Myocyte (in vitro differentiated cells): Measurements from ENCODE around the gene DGKQ. TPM values are rescaled to one million over a fixed set of nuclear protein-coding genes. Genes with fewer than 3 reads are reported as not detected.

Experiments
- DNase-seq: peaks from one replicate; pipeline ENCODE4 v3.0.0-alpha.2; 2012; ENCODE audit warnings: low read depth
- polyA plus RNA-seq: library from polyadenylated mRNA; unstranded; fragments of >200 nt; gene quantifications from one replicate; pipeline ENCODE4 v1.2.1, GENCODE V29; 2012; ENCODE audit warnings: missing spikeins
- total RNA-seq: library from RNA; depleted of rRNA; stranded (reverse); fragments of >200 nt; gene quantifications from 2 replicates; pipeline ENCODE4 v1.2.3, GENCODE V29; 2014

Gene DGKQ
- 10.2 and 12.5 TPM in 2 replicates for total RNA-seq
- 9.7 TPM for polyA plus RNA-seq

DNA sequence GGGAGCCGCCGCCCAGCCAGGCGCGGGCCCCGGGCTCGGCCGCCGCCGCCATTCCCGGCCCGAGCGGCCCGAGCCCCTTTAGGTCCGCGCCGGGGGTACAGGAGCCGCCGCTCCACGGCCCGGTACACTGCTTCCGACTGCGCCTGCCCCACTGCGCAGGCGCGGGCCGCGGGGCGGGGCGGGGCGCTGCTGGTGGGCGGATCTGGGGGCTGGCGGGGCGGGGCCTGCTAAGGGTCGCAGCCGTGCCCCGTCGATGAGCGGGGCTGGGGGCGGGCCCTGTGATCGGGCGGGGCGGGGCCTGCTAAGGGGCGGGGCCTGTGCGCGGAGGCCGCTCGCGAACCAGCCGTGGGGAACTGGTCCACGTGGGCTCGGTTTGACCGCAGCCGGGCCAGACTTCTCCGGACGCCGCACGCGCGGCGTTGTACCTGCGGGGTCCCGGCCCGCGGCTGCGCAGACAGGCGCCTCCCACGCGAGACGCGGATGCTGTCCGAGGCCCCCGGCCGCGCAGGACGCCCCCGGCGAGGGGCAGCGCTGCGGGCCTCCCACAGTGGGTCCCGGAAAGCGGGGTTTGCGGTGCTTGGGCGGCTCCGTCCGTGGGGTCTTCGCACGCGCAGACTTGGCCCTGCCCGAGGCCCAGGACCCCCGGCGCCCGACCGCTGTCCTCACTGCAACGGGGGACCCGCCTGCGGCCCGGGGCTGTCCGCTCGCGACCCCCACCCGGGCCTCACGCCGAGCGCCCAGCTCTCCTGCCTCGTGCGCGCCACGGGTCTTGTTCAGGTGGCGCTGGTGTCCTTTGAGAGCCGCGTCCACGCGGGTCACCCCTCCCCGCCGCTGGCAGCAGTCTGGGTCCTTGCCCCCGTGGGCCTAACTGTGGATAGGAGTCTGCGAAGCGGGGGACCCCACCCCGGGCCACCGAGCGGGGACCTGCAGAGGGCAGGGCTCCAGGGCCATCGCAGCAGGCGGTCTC, at the start of gene DGKQ:
Gene DGKQ (minus strand): TSS at position 139 of the 967 bp plus-strand sequence. CDS start 87 bp downstream, at position 52.
- peak; percentile 85 for DNase-seq

GRCh38 chr4:1022739-1023066, 49.3 kb upstream of the DGKQ start:
- no peak for DNase-seq

DNA sequence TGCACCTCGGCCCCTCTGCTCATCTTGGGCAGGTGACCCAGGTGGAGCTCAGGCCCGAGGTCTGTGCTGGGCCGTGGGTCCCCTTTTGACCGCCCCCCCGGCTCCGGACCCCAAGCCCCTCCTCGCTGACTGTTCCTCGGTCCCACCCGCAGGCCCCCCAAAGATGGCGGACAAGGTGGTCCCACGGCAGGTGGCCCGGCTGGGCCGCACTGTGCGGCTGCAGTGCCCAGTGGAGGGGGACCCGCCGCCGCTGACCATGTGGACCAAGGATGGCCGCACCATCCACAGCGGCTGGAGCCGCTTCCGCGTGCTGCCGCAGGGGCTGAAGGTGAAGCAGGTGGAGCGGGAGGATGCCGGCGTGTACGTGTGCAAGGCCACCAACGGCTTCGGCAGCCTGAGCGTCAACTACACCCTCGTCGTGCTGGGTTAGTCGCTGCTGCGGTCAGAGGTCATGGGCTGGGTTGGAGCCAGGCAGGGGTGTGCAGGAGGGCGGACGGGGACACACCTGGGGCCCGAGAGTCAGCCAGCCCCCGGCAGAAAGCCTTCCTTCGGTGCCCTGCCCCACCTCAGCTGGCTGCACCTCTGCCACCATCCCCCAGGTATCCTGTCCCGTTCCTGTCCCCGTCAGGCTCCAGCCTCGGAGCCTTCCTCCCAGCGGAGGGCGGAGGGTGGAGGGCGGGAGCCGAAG, 48.8 kb upstream of the DGKQ start:
- DNase-seq, result no peak

GRCh38 chr4:1021386-1022050, 48.1 kb upstream of the DGKQ start:
- DNase-seq, result peak; percentile 71

DNA sequence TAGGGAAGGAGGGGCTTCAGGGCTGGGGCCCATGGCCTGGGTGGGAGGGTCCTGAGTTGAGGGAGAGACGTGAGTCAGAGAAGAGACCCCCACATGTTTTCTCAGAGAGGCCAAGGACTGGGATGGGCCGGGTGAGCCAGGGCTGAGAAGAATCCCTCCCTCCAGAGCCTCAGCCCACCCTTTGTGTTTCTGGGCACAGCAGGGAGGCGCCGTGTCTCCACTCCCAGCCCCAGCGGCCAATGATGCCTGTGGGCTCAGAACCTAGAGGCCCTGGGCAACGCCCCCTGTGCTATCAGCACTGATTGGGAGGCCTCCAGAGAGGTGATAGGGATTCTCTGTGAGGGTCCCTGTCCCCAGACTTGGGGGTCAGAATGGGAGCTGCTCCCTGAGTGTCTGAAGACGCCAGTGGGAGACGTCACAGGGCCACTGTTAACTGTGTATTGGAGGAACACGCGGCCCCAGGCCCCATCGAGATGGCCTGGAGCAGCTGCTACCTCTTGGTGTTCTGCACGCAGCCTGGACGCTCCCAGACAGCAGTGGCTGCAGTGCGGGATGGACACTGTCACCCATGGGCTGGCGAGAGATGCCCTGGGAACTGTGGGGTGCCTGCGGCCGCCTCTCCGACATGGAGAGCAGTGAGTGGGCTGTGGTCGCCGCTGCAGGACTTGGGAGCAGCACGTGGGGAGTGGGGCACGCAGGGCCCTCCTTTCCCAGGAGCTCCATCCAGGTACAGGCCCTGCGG, 46.5 kb upstream of the DGKQ start:
- DNase-seq, result no peak

- no peak for DNase-seq
Measured at GRCh38 chr4:1019320-1019719, 46.0 kb upstream of the DGKQ start.

- no peak for DNase-seq
Measured at GRCh38 chr4:1018147-1019020, 45.0 kb upstream of the DGKQ start.

GRCh38 chr4:1017706-1018105, 44.3 kb upstream of the DGKQ start:
- DNase-seq, result no peak

DNA sequence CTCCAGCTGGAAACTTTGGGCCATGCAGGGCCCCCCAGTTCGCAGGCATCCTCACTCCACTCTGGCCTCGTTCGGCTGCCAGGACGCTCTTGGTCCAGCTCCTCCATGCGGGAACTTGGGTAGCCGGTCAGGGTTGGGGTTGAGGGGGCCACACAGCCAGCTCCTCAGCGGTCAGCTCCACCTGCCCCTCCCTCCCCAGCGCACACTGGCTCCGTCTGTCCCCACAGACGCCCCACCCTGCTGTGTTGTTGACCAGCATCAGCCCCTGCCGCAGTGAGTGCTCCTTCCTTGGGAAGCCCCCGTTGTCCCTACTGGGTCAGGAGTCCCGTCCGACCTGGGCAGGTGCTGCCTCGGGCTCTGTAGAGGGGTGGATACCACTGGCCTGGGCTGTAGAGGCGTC, 43.8 kb upstream of the DGKQ start:
- DNase-seq, result no peak

DNA sequence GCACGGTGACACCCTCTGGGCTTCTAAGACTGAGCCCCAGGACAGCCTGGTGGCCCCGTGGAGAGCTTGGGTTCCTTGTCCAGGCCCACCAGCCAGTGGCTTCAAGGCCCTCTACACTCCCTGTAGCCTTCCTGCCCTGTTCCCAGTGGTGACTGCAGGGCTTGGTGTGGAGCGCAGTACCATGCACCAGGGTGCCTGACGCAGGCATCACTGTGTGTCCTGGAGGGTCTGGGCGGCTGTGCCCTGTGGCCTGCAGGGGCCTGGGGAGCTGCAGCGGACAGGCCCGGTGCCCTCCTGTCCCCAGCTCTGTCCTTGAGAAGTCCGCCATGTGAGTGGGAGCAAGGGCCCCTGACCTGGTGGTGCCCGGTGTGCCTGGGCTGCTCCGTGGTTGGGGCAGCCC, 42.4 kb upstream of the DGKQ start:
- no peak for DNase-seq

- DNase-seq, result no peak
Measured at GRCh38 chr4:1015179-1015578, 41.8 kb upstream of the DGKQ start.

- no peak for DNase-seq
Measured at GRCh38 chr4:1014291-1015167, 41.2 kb upstream of the DGKQ start.

- no peak for DNase-seq
Measured at GRCh38 chr4:1013225-1014073, 40.1 kb upstream of the DGKQ start.

DNA sequence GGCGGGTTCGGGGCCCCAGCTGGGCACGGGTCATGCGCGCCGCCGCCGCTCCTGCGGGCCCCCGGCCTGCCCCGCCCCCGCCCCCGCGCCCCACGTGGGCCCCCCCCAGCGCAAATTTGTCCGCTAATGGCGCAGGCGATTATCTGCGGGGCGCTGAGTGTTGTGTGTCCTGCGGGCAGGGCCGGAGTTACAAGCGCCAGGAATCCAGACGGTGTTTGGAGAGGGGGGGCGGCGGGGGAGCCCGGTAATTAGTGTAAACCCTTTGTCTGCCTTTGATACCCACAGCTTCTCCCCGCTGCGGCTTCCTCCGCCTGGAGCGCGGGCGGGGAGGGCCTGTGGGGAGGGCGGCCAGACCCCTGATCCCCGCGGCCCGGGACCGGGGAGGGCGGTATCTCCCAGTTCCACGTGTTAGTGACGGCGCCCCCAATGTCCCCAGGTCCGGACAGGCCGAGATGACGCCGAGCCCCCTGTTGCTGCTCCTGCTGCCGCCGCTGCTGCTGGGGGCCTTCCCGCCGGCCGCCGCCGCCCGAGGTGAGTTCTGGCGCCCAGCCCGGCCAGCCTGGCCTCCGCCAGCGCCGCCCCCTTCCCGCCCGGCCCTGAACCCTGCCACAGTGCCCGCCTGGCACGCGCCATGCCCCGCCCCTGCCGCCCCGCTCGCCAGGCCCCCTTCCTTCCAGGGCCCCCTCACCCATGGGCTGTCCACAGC, 38.8 kb upstream of the DGKQ start:
- peak; percentile 25 for DNase-seq

GRCh38 chr4:1011666-1012033, 38.3 kb upstream of the DGKQ start:
- no peak for DNase-seq

- DNase-seq, result peak; percentile 88
Measured at GRCh38 chr4:1011022-1011665, 37.8 kb upstream of the DGKQ start, which contains the start of gene FGFRL1. Gene FGFRL1 (plus strand): TSS chr4:1011626. CDS start chr4:1012486, 860 bp downstream.

- DNase-seq, result peak; percentile 54
Measured at GRCh38 chr4:1010395-1011021, 37.1 kb upstream of the DGKQ start.
